Activated gamma-delta T cell treated with anti-CD3 and anti-CD28 coated beads, Interleukin-2, amount 50 U/mL, for 16 hours (primary cell): Measurements from ENCODE around the gene RYK.
"Not testable (repeated sequence)": the region's sequence is repeated elsewhere in the genome, so short reads cannot be mapped to it uniquely, and the experiment has no call there.

ENCODE experiments used
- DNase-seq: peaks from one replicate; pipeline ENCODE4 v3.0.0-alpha.2; 2020; ENCODE audit warnings: low read depth

The RYK gene

GRCh38 chr3:134216191-134216764 lies 34.4 kb downstream of the RYK start:
- DNase-seq, result no peak

DNA sequence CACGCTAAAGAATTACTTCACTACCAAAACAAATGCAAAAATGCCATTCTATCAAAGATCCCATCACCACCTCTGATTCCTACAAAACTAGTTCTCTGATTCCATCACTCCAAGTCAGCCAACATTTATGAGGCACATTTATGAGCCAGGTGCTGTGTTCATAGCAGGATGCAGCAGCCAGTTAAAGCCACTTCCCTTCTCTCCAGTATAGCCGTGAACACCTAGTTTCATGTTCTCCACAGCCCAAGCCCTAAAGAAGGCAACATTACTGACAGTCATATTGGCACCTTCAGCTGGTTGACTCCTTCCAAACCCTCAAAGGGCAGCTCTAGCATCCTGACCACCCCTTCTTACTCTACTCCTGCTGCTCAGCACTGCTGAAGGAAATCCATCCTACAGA lies 36.4 kb downstream of the RYK start:
- DNase-seq, result no peak

- DNase-seq, result peak; percentile 88
Observed at GRCh38 chr3:134212967-134213665, 37.5 kb downstream of the RYK start.

GRCh38 chr3:134211797-134212196 lies 38.9 kb downstream of the RYK start:
- no peak for DNase-seq

DNA sequence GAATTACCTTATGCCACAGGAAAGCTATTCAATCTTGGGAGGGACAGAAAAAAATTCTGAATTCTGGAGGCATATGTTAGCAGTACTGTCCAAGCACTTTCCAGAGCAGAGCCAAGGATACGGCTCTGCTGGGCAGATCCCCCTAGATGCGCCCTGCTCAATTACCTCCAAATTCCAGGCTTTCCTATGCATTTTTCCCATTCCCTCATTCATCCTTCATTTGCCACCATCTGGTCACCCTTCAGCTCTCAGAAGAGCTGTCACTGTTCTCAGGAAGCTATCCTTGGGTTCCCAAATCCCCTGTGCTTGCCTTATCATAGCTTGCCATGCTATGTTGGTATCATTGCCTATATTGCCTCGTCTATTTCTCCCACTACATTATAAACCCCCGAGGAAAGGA lies 45.2 kb downstream of the RYK start:
- no peak for DNase-seq

DNA sequence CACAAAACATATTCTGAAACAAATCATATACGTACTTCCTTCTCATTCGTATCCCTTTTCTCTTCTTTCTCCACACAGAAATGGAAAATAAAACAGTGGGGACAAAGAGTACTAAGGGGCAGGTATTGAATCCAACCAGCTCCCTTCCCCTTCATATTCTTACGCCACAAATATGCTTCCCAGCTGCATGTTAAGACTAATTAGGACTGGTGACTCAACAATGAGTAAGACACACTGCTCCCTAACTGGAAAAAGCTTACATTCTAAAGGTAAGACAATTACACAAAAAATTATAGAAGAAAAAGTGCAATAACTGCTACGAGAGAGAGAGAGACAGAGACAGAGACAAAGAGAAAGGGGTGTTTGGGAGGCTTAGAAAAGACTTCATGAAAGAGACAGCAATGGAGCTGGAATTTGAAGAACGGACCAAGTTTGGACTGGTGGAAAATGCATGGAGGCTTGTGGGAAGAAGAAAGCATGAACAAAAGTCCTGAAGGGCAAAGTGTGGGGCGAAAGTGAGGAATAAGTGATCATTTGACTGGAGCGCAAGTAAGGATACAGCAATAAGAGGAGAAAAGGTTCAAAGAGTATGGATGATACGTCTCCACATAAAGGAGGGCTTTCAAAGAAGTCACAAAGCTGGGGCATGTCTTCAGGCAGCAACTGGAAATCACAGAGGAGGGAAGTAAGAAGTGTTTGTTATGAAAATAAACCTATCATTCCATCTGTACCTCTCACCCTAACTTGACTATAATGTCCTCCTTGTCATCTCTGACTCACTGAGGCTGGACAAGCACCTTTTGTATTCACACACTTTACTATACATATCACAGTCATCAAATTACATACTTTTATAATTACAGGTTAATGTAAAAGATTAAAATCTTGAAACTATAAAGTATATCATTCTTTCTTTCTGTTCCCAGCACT lies 49.2 kb downstream of the RYK start:
- DNase-seq, result no peak

GRCh38 chr3:134199880-134200279 lies 50.8 kb downstream of the RYK start:
- DNase-seq, result not testable (repeated sequence)

- no peak for DNase-seq
Observed at GRCh38 chr3:134199240-134199639, 51.4 kb downstream of the RYK start.

- no peak for DNase-seq
Observed at GRCh38 chr3:134198414-134198813, 52.2 kb downstream of the RYK start.

GRCh38 chr3:134197681-134198261 lies 52.9 kb downstream of the RYK start:
- no peak for DNase-seq

DNA sequence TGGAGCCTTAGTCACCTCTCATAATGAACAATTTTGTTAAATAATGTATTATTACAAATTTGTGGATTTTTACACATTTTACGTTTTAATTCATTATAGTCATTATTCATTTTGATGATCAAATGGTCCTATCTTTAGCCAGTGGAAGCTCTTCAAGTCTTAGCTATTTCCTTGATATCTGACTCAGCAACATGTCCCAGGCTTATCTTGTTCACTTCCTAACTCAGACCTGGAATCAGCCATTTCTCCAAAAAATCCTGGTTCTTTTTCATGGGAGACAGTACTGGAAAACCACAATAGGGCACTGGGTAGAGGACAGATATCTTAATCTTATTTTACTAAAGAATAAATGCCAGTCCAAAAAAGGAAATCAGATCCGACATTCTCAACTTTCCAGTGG lies 56.4 kb downstream of the RYK start:
- no peak for DNase-seq

DNA sequence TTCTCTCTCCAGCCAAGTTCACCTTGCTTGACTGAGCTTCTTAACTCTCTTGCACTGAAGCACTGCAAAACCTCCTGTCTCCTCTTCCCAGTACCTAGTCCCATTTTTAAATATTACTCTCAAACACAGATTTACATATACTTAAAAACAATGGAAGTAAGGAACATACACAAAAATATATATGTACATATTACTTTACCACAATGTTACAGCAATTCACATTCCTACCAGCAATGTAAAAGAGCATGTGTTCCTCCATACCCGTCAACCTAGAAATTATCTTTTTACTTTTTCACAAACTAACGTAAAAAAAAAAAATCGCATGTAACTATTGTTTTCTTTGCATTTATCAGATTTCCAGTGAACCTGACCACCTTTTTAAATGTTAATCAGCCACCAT lies 60.4 kb downstream of the RYK start:
- no peak for DNase-seq

DNA sequence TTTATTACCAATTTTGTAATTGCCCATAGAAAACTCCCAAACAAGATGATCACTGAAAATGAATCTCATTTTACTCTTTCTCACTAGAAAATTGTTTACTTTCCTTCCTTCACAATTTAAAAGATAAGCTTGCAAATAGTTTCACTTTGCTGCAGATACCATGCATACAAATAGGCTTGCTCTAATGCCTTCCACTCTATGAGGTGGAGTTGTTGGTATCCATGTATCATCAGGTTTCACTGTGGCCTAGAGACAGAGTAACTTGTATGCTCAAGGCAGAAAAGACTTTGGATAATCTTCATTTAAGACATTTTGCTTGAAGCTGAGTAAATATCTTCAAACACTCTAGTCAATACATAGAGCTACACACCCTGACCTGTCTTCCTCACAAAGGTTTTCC lies 60.8 kb downstream of the RYK start:
- DNase-seq, result no peak

DNA sequence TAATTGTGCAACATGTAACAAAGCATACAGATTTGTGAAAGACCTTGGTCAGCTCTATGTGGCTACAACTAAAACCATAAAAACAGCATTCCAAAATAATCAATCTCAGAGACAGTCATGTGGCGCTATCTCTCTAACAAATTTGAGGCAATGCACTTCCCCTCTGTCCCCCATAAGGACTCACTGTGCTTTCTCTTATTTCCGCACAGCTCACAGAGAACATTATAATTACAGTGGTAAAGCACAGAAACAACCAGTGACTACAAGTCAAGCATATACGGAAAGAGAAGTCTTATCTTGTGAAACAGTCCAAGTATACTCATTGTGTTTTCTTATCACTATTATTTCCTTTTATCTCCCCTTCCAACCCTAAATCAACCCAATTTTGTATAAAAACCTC lies 64.3 kb downstream of the RYK start:
- DNase-seq, result no peak

DNA sequence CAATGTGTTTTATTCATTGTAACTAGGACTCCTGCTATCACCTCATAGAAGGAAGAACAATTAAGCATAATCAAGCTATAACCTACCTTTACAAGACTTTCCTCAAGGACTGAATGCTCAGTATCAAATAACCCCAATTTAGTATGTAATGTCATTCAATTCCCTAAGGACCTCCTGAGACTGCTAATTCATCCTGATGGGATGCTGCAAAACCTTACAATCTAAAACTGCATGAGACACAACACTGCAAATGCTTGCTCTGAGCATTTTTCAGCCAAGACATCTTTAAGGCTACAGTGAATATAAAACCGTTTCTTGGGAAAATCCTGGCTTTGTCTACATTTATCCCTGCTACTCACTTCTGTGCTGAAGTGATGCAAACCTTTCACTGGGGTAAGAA lies 69.9 kb downstream of the RYK start:
- no peak for DNase-seq

DNA sequence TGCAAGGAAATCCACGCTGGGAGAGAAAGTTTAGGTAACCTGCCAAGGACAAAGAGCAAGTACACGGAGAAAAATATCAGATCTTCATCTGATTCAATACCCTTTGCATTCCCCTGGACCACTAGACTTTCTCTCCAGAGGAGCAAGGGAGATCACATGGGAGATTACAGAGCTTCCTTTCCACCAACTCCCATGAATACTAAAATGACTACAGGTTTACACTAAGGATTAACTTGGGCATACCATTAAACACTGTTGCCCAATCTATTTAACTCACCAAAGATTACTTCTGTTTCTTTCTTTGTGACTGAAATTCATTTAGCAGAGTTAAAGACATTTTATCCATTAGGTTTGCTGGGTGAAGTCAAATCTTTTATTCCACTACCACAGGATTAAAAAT lies 71.2 kb downstream of the RYK start:
- no peak for DNase-seq

DNA sequence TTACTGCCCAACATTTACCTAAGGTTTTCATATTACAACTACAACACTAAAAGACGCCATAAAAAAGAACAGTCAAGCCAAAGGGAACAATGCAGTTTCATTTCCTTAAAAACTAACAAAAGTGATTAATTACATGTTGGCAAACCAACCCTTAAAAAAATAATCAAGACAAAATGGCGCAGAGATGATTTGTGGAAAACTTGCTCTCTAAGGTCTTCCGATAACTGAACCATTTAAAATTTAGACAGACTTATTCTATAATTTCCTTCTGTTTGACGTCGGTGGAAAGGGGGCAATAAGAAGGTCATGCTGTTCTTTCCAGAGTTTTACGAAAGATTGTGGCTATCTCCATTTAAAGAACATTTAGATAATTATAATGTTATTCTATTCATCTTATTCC lies 87.6 kb downstream of the RYK start:
- no peak for DNase-seq

GRCh38 chr3:134161898-134162615 lies 88.6 kb downstream of the RYK start:
- DNase-seq, result no peak

DNA sequence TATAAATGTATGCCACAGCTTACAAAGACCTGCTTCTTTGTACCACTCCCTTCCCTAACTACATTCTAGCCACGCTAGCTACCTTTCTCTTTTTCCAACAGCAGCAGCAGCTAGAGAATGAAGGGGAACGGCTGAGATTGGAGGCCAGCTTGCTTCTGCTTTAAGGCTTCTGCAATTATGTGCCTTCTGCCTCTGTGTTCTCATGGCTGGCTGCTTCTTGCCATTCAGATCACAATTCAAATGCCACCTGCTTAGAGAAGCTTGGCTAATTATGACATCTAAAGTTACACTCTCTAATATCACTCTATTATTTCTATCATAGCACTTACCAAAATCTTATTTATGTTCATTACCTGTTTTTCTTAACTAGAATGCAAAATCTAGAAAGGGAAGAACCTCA lies 95.2 kb downstream of the RYK start:
- no peak for DNase-seq

- DNase-seq, result no peak
Observed at GRCh38 chr3:134153761-134154160, 96.9 kb downstream of the RYK start.

DNA sequence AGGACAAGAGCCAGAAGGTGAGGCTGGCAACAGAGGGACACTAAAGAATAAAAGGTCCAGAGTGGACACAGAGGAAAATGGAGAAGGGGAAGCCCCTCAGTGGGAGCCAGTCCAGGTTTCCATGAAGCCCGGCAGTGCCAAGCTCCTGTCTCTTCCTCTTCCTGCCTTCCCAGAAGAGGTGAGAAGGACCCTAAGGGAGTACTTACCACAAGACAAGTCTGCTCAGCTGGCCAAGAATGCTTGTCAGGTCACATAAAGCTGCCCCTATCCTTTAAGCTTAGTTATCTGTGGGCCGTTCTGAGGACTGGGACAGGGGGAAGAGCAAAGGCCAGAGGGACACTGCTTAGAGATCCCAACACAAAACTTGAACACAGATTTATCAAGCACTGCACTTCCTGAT lies 100.2 kb downstream of the RYK start:
- no peak for DNase-seq

DNA sequence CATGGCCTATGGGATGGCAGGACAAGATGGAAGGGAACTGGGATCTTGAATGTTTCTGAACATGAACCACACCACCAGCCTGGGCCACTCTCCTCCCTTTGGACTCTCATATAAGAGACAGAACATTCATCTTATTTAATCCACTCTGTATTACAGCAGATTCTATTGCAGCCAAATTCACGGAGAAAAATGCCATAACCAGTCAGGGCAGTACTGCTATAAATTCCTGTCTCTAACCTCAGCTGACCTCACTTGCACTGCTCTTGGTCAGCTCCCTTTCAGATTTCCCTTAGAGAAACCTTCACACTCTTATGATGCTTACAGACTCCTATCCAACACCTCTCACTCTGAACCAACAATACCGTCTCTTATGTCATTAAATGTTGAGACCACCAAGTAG lies 101.4 kb downstream of the RYK start:
- no peak for DNase-seq
